ENCODE data around the gene CHTOP.

DNA sequence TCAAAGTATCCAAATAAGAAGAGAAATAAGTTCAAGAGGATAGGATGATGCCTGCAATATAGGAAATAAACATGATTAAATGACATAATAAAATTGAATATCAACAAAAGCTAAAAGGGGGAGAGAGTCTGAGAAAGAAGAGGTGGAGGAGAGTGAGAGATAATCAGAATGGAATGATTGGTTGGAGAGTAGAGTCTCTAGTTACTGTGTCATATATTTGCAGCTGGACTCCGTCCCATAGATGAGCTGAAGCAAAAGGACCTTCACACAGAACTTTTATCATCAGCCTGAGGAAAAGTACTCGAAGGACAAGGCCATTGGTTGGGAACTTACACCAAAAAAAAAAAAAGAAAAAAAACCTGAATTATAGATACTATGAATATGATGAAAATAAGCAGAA lies 45.4 kb upstream of the CHTOP start:
- TF ChIP-seq, protein P1, sequence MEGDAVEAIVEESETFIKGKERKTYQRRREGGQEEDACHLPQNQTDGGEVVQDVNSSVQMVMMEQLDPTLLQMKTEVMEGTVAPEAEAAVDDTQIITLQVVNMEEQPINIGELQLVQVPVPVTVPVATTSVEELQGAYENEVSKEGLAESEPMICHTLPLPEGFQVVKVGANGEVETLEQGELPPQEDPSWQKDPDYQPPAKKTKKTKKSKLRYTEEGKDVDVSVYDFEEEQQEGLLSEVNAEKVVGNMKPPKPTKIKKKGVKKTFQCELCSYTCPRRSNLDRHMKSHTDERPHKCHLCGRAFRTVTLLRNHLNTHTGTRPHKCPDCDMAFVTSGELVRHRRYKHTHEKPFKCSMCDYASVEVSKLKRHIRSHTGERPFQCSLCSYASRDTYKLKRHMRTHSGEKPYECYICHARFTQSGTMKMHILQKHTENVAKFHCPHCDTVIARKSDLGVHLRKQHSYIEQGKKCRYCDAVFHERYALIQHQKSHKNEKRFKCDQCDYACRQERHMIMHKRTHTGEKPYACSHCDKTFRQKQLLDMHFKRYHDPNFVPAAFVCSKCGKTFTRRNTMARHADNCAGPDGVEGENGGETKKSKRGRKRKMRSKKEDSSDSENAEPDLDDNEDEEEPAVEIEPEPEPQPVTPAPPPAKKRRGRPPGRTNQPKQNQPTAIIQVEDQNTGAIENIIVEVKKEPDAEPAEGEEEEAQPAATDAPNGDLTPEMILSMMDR (IDR thresholded peaks at IDR 0.05): no peak
- TF ChIP-seq POLR2A (IDR thresholded peaks at IDR 0.05): no peak

Measured in heart left ventricle (tissue), 13 donors.